Left kidney (tissue), 2 donors: ENCODE data around the gene FGGY. TPM values are rescaled to one million over a fixed set of nuclear protein-coding genes. Genes with fewer than 3 reads are reported as not detected.

ENCODE experiments used
- DNase-seq: peaks from one replicate; pipeline ENCODE4 v3.0.0-alpha.2; 2013
- polyA plus RNA-seq: library from polyadenylated mRNA; unstranded; fragments of 120-200 nt; gene quantifications from one replicate; pipeline ENCODE4 v1.2.1, GENCODE V29; 2013; ENCODE audit not compliant: insufficient read length

The FGGY gene
- polyA plus RNA-seq, 1 donor = 26.6 TPM

DNA sequence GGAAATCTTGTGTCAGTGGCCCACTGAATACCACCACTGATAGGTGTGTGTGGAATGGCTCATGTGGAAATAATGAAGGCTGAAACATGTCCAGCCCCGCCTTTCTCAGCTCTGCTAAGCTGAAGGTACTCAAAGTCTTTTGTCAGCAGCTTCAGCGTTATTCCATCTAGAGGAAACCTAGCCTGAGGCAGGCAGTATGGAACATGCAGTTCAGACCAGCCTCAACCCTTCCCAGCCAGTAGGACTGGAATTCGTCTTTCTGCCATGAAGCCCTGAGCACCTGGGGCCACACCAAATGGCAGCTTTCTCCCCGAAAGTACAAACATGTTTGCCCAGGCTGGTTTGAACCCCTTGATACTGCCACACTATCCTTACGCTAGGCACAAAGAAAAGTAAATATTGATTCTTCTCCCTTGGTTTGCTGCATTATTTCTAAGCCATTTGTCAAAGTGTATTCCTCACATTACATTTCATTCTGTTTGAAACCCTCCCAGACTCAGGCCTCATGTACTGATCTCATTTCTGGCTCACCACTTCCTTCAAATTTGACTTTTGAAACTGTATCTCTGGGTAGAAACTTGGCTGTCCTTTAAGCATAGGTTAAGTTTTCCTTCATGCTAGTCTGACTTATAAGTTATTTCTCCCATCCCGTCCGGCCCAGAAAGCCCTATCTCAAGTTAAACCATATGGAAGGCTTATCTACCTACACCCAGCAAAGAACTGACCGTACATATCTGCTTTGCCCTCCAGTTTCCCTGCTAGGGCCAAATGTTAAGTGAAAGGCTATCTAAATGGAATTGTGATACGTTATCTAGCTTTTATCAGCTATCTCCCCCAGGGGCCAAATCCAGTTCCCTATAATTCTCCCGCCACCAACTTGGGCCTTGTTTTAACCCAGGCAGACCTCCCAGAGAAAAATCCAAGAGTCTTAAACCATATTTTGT is 472.2 kb downstream of the FGGY start:
- DNase-seq = no peak

- DNase-seq = no peak
Measured at GRCh38 chr1:59769736-59770095, 472.8 kb downstream of the FGGY start.

DNA sequence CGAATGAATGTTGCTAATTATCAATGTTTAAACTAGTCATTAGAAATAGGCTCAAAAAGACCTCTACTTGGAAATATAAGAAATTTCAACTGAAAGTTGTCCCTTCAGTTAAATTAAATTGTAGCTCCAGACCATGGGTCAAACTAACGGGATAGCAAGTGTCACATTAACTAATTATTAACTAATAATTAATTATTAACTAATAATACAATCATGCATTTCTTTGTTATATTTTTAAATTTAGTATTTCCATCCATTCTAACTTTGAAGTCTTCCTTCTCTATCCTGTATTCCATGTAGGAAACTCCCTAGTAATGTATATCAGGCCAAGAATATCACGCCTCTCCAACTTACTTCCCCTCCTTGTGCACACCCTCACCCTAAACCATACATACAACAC is 474.5 kb downstream of the FGGY start:
- DNase-seq = no peak

DNA sequence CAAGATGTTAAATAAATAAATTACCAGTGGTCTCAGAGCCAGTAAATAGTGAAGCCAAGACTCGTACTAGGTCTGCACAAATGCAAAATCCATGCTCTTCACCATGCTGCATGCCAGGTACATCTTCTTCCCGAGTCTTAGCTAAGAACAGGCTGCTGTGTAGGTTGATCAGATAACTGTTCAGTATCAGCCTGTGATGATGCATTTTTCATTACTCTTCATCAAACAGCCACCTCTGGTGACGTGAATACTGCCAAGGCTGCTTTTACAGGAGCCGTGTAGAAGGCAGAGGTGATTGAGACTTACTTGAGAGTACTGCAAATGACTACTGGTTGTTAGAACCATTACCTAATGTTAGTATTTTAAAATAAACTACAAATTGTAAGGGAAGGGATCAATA is 478.6 kb downstream of the FGGY start:
- no peak for DNase-seq

GRCh38 chr1:59776960-59777852 is 480.3 kb downstream of the FGGY start:
- no peak for DNase-seq

DNA sequence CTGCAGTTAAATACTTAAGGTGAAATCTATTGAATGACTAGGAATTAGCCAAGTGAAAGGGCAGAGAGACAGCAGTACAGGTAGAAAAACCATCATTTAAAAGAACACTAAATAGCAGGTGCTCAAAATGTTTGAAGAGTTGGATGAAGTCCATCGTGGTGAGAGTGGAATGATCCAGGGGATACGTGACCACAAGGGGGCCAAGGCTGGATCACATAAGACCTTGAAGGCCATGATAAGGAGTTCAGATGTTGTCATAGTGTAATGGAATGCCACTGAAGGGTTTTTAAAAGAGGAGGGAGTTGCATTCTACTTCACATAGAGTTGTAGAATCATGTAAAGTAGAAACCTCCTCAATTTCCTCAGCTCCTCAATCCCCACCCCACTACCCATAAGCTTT is 483.1 kb downstream of the FGGY start:
- DNase-seq = no peak

GRCh38 chr1:59788825-59789224 is 491.9 kb downstream of the FGGY start:
- no peak for DNase-seq

DNA sequence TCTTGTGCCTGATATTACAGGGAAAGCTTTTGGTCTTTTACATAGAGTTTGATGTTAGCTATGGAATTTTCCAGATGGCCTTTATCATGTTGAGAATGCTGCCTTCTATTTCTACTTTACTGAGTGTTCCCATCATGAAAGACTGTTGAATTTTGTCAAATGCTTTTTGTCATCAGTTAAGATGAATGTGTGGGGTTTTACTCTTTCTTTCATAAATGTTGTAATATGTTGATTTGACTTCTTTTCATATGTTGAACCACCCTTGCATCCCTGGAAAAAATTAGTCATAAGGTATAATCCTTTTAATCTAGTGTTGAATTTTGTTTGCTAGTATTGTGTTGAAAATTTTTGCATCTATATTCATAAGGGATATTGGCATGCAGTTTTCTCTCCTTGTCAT is 501.7 kb downstream of the FGGY start:
- no peak for DNase-seq

GRCh38 chr1:59803458-59804038 is 506.7 kb downstream of the FGGY start:
- no peak for DNase-seq

GRCh38 chr1:59804301-59804700 is 507.4 kb downstream of the FGGY start:
- no peak for DNase-seq

DNA sequence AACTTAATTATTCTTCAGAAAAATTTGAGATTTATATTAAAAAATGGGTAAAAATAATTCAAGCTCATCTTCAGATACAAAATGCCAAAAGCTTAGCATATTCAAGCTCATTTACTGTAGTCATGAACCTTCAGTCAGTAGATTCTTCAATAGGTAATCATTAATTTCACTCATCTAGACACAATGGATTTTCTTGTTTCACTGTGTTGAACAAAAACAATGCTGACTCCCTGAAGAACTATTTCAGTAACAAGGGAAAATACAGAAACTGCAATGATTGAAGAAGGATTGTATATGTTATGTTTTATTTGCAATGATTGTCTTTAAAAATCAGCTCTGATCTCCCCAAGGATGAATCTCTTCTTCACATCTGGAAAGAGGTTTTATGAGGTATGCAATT is 508.7 kb downstream of the FGGY start:
- no peak for DNase-seq
